Neural cell (in vitro differentiated cells): ENCODE results near the gene KLKB1. TPM values are rescaled to one million over a fixed set of nuclear protein-coding genes. Genes with fewer than 3 reads are reported as not detected.

Experiments used
- H2AFZ ChIP-seq: fragments of 200-600, 300-800 bp; sonication (generic), shearing (Covaris generic); 2 replicates; pipeline ENCODE4 v1.6.0; 2014; ENCODE audit warnings: low read depth, mild to moderate bottlenecking, antibody characterized with exemption, low read length, moderate library complexity
- H3F3A ChIP-seq: fragments of 200-600 bp; shearing (Covaris generic); 2 replicates; pipeline ENCODE4 v1.6.1; 2016; ENCODE audit warnings: mild to moderate bottlenecking, moderate library complexity, mixed read lengths, antibody characterized with exemption, low read length; ENCODE audit not compliant: insufficient read depth, poor library complexity, severe bottlenecking
- H3K27ac ChIP-seq: fragments of 200-600, 300-800 bp; sonication (generic), shearing (Covaris generic); 2 replicates; pipeline ENCODE4 v1.5.1; 2014; ENCODE audit warnings: mild to moderate bottlenecking, low read length, moderate library complexity
- H3K27me3 ChIP-seq: fragments of 300-800, 200-600 bp; sonication (generic), shearing (Covaris generic); 2 replicates; pipeline ENCODE4 v1.6.0; 2014; ENCODE audit warnings: mild to moderate bottlenecking, low read depth, low read length, moderate library complexity; ENCODE audit not compliant: insufficient read depth
- H3K36me3 ChIP-seq: fragments of 300-800, 200-600 bp; sonication (generic), shearing (Covaris generic); 2 replicates; pipeline ENCODE4 v1.5.1; 2014; ENCODE audit warnings: mild to moderate bottlenecking, antibody characterized with exemption, low read length, moderate library complexity; ENCODE audit not compliant: insufficient read depth
- H3K4me2 ChIP-seq: fragments of 300-800, 200-600 bp; sonication (generic), shearing (Covaris generic); 2 replicates; pipeline ENCODE4 v1.6.0; 2014; ENCODE audit warnings: mild to moderate bottlenecking, low read length
- H3K4me3 ChIP-seq: fragments of 300-800, 200-600 bp; sonication (generic), shearing (Covaris generic); 2 replicates; pipeline ENCODE4 v1.5.1; 2014; ENCODE audit warnings: mild to moderate bottlenecking, low read length, moderate library complexity
- H3K79me2 ChIP-seq: fragments of 200-600 bp; shearing (Covaris generic); replicated peaks from 2 replicates; pipeline ENCODE4 v1.6.0; 2014; ENCODE audit warnings: mild to moderate bottlenecking, low read length, moderate library complexity; ENCODE audit not compliant: insufficient read depth
- H3K9ac ChIP-seq: fragments of 300-800, 200-600 bp; sonication (generic), shearing (Covaris generic); 2 replicates; pipeline ENCODE4 v1.6.1; 2016; ENCODE audit warnings: mild to moderate bottlenecking, low read length, mixed read lengths
- H3K9me2 ChIP-seq: fragments of 200-600 bp; shearing (Covaris generic); 2 replicates; pipeline ENCODE4 v1.6.1; 2016; ENCODE audit warnings: mild to moderate bottlenecking, low read length, mixed read lengths; ENCODE audit not compliant: insufficient read depth
- H3K9me3 ChIP-seq: fragments of 200-600, 300-800 bp; sonication (generic), shearing (Covaris generic); 2 replicates; pipeline ENCODE4 v1.6.1; 2016; ENCODE audit warnings: mild to moderate bottlenecking, mixed run types, low read length, moderate library complexity, mixed read lengths
- H4K20me1 ChIP-seq: fragments of 200-600 bp; shearing (Covaris generic); 2 replicates; pipeline ENCODE4 v1.6.1; 2016; ENCODE audit warnings: mild to moderate bottlenecking, mixed run types; ENCODE audit not compliant: insufficient read depth
- EP300 ChIP-seq: fragments of 450-650 bp; conservative IDR thresholded peaks from 2 replicates; pipeline ENCODE4 v1.6.1; 2014; ENCODE audit warnings: antibody characterized with exemption, mild to moderate bottlenecking, moderate library complexity; ENCODE audit not compliant: poor library complexity, severe bottlenecking
- EZH2 ChIP-seq: fragments of 200-600, 300-800 bp; shearing (Covaris generic), sonication (generic); IDR thresholded peaks from 2 replicates; pipeline ENCODE4 v1.6.1; 2014; ENCODE audit warnings: antibody characterized with exemption, low read length, borderline replicate concordance, mild to moderate bottlenecking; ENCODE audit not compliant: insufficient read depth, poor library complexity, severe bottlenecking
- MXI1 ChIP-seq: fragments of 450-650 bp; conservative IDR thresholded peaks from 2 replicates; pipeline ENCODE4 v1.6.1; 2014; ENCODE audit warnings: antibody characterized with exemption, mild to moderate bottlenecking; ENCODE audit not compliant: poor library complexity, severe bottlenecking
- POLR2AphosphoS5 ChIP-seq: IDR thresholded peaks from 2 replicates; pipeline ENCODE4 v1.6.1; 2012
- RAD21 ChIP-seq: fragments of 450-650 bp; conservative IDR thresholded peaks from 2 replicates; pipeline ENCODE4 v1.6.1; 2014; ENCODE audit warnings: antibody characterized with exemption, mild to moderate bottlenecking, moderate library complexity
- REST ChIP-seq: IDR thresholded peaks from 2 replicates; pipeline ENCODE4 v1.6.1; 2012; ENCODE audit warnings: borderline replicate concordance
- SMC3 ChIP-seq: fragments of 450-650 bp; conservative IDR thresholded peaks from 2 replicates; pipeline ENCODE4 v1.6.1; 2014; ENCODE audit warnings: antibody characterized with exemption, mild to moderate bottlenecking, moderate library complexity; ENCODE audit not compliant: poor library complexity
- TAF1 ChIP-seq: IDR thresholded peaks from 2 replicates; pipeline ENCODE4 v1.6.1; 2012; ENCODE audit warnings: low read depth
- polyA plus RNA-seq: library from polyadenylated mRNA; depleted of rRNA; stranded (reverse); fragments of >200 nt; gene quantifications from 2 replicates; pipeline ENCODE4 v1.2.3, GENCODE V29; 2014
- TF ChIP-seq, protein P1 (sequence below): fragments of 450-650 bp; IDR thresholded peaks from 2 replicates; pipeline ENCODE4 v1.5.1; 2014; ENCODE audit warnings: antibody characterized with exemption, mild to moderate bottlenecking, moderate library complexity; ENCODE audit not compliant: poor library complexity, severe bottlenecking

KLKB1 gene
- polyA plus RNA-seq, 1 donor from 2014 or later: not detected

DNA sequence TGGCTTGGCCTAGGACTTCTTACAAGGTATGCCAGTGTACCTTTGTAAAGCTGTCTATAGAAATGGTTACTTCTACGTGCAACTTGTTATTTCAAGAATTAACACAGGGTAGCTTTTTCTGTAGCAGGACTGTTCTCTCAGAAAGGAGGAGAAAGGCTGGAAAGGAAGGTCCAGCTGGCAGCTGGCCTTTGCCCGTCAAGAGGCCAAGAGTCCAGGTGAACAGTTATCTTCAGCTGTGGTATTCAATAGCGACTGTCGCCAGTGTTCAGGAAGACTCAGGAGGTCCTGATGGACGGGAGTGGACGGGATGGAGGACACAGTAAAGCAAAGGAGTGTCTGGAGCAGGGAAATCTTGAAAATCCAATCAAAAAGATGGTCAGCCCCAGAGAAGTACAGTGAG, 31.2 kb upstream of the KLKB1 start:
- TF ChIP-seq EZH2: no peak
- no peak for TF ChIP-seq SMC3
- TF ChIP-seq EP300: no peak
- no peak for TF ChIP-seq RAD21
- no peak for TF ChIP-seq POLR2AphosphoS5
- no peak for TF ChIP-seq TAF1
- TF ChIP-seq REST: no peak
- TF ChIP-seq, protein P1, sequence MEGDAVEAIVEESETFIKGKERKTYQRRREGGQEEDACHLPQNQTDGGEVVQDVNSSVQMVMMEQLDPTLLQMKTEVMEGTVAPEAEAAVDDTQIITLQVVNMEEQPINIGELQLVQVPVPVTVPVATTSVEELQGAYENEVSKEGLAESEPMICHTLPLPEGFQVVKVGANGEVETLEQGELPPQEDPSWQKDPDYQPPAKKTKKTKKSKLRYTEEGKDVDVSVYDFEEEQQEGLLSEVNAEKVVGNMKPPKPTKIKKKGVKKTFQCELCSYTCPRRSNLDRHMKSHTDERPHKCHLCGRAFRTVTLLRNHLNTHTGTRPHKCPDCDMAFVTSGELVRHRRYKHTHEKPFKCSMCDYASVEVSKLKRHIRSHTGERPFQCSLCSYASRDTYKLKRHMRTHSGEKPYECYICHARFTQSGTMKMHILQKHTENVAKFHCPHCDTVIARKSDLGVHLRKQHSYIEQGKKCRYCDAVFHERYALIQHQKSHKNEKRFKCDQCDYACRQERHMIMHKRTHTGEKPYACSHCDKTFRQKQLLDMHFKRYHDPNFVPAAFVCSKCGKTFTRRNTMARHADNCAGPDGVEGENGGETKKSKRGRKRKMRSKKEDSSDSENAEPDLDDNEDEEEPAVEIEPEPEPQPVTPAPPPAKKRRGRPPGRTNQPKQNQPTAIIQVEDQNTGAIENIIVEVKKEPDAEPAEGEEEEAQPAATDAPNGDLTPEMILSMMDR: no peak
- no peak for TF ChIP-seq MXI1

GRCh38 chr4:186200516-186200915, 26.8 kb upstream of the KLKB1 start:
- H3K9me2 ChIP-seq: no peaks in the 10 kb centered on the region
- no peak overlapping the region for H3K4me2 ChIP-seq
- H3K27ac ChIP-seq: no peak overlapping the region
- no peaks in the 10 kb centered on the region for H3K36me3 ChIP-seq
- no peaks in the 10 kb centered on the region for H3K27me3 ChIP-seq
- H3F3A ChIP-seq: no peaks in the 10 kb centered on the region
- no peak overlapping the region for H2AFZ ChIP-seq
- no peak overlapping the region for H3K9ac ChIP-seq
- H3K79me2 ChIP-seq: no peaks in the 10 kb centered on the region
- H3K9me3 ChIP-seq: no peaks in the 10 kb centered on the region
- H4K20me1 ChIP-seq: no peaks in the 10 kb centered on the region
- TF ChIP-seq SMC3: no peak
- TF ChIP-seq, protein P1: no peak
- H3K4me3 ChIP-seq: no peak overlapping the region

More for the DNA sequence above, 31.2 kb upstream of the KLKB1 start:
- Histone ChIP-seq H3K9ac (no peak overlapping the region), H3K9me2 (no peaks in the 10 kb centered on the region), H3K27ac (no peak overlapping the region), H3K9me3 (no peaks in the 10 kb centered on the region), H2AFZ (no peak overlapping the region), H3F3A (no peaks in the 10 kb centered on the region), H3K27me3 (no peaks in the 10 kb centered on the region), H3K79me2 (no peaks in the 10 kb centered on the region), H4K20me1 (no peaks in the 10 kb centered on the region), H3K4me3 (no peak overlapping the region), H3K4me2 (no peak overlapping the region), H3K36me3 (no peaks in the 10 kb centered on the region)
